H1 (cell line): ENCODE data around the gene GAK. TPM values are rescaled to one million over a fixed set of nuclear protein-coding genes. Genes with fewer than 3 reads are reported as not detected.

ENCODE experiments used
- CTCF ChIA-PET: fragments of 300-600 bp; sonication (Branson Sonifier 250); formaldehyde crosslinking; loops from one replicate; lab custom pipeline; 2021; ENCODE audit not compliant: partially characterized antibody; lab: Charles Lee
- POLR2A ChIA-PET: fragments of 300-600 bp; sonication (Branson Sonifier 250); formaldehyde crosslinking; loops from one replicate; lab custom pipeline; 2021; ENCODE audit warnings: inconsistent platforms; ENCODE audit not compliant: partially characterized antibody; lab: Charles Lee
- DNase-seq, 2 experiments: peaks; one replicate each; pipeline versions ENCODE4 v3.0.0 to v3.0.0-alpha.2; 2010 to 2022; ENCODE audit warnings: low spot score in 2 of 2, low read depth in 1 of 2, mixed read lengths in 1 of 2
- FAIRE-seq: peaks from 2 replicates; lab custom pipeline; 2011; peaks lifted over from hg19 to GRCh38; lab: Jason Lieb, UNC
- H2AFZ ChIP-seq: 2 replicates; pipeline ENCODE4 v1.8.1; 2012; ENCODE audit warnings: low read length, inconsistent platforms
- H2AK5ac ChIP-seq: 2 replicates; pipeline ENCODE4 v1.6.1; 2013; ENCODE audit warnings: low read depth, low read length
- H2BK120ac ChIP-seq: replicated peaks from 2 replicates; pipeline ENCODE3; 2013; ENCODE audit warnings: low read depth, low read length, inconsistent platforms
- H2BK12ac ChIP-seq: 2 replicates; pipeline ENCODE4 v1.6.1; 2013; ENCODE audit warnings: low read depth, low read length
- H2BK15ac ChIP-seq: 2 replicates; pipeline ENCODE4 v1.6.1; 2013; ENCODE audit warnings: low read length
- H2BK20ac ChIP-seq: 2 replicates; pipeline ENCODE4 v1.6.1; 2013; ENCODE audit warnings: low read length
- H2BK5ac ChIP-seq: 2 replicates; pipeline ENCODE4 v1.6.1; 2013; ENCODE audit warnings: low read depth, low read length
- H3K14ac ChIP-seq: 2 replicates; pipeline ENCODE4 v1.6.1; 2013; ENCODE audit warnings: inconsistent platforms; ENCODE audit not compliant: insufficient read length
- H3K18ac ChIP-seq: 2 replicates; pipeline ENCODE4 v1.6.1; 2013; ENCODE audit warnings: low read length; ENCODE audit errors: extremely low read depth
- H3K23ac ChIP-seq: 2 replicates; pipeline ENCODE4 v1.6.1; 2013; ENCODE audit warnings: inconsistent platforms; ENCODE audit not compliant: insufficient read length
- H3K23me2 ChIP-seq: 2 replicates; pipeline ENCODE4 v1.6.1; 2013; ENCODE audit warnings: low read depth, low read length
- H3K27ac ChIP-seq: 2 replicates; pipeline ENCODE4 v1.6.1; 2011; ENCODE audit warnings: low read depth, low read length, inconsistent platforms
- H3K27me3 ChIP-seq, 4 experiments: replicated peaks in 1 of 4; 1 replicate in 1 of 4; 2 replicates in 3 of 4; pipeline versions ENCODE4 v1.6.1 to v1.8.1; 2011 to 2013; ENCODE audit warnings: low read length in 3 of 4, mild to moderate bottlenecking in 3 of 4, inconsistent platforms in 2 of 4, mixed read lengths in 2 of 4, moderate library complexity in 1 of 4; ENCODE audit not compliant: control insufficient read depth in 3 of 4, insufficient read depth in 3 of 4; ENCODE audit errors: extremely low read depth in 1 of 4
- H3K36me3 ChIP-seq, 4 experiments: 2 replicates each; pipeline versions ENCODE4 v1.6.1 to v1.8.1; 2011 to 2013; ENCODE audit warnings: mild to moderate bottlenecking in 4 of 4, low read length in 3 of 4, moderate library complexity in 2 of 4, control low read depth in 1 of 4, inconsistent platforms in 1 of 4; ENCODE audit not compliant: insufficient read depth in 4 of 4, control insufficient read depth in 2 of 4
- H3K4ac ChIP-seq: replicated peaks from 2 replicates; pipeline ENCODE3; 2013; ENCODE audit warnings: low read length, low read depth, mixed read lengths, inconsistent platforms; ENCODE audit not compliant: insufficient read length
- H3K4me1 ChIP-seq, 4 experiments: replicated peaks in 1 of 4; 1 replicate in 1 of 4; 2 replicates in 3 of 4; pipeline versions ENCODE4 v1.6.1 to v1.8.1; 2011 to 2013; ENCODE audit warnings: low read length in 3 of 4, inconsistent platforms in 2 of 4, mixed read lengths in 1 of 4; ENCODE audit not compliant: insufficient read depth in 4 of 4, control insufficient read depth in 3 of 4
- H3K4me2 ChIP-seq, 2 experiments: 2 replicates each; pipeline versions ENCODE4 v1.6.1 to v1.8.1; 2011 to 2013; ENCODE audit warnings: low read depth in 2 of 2, low read length in 2 of 2, control low read depth in 1 of 2, inconsistent platforms in 1 of 2, mild to moderate bottlenecking in 1 of 2; ENCODE audit not compliant: insufficient read depth in 1 of 2
- H3K4me3 ChIP-seq, 4 experiments: fragments of 200-600, 300-600 bp in 1 of 4; sonication (generic), shearing (Covaris generic), sonication (Bioruptor Twin) in 1 of 4; 2 replicates each; pipeline versions ENCODE4 v1.5.1 to v1.8.1; 2011 to 2016; ENCODE audit warnings: low read length in 4 of 4, low read depth in 3 of 4, control low read depth in 2 of 4, inconsistent platforms in 2 of 4, mild to moderate bottlenecking in 2 of 4, mixed read lengths in 1 of 4, moderate library complexity in 1 of 4; ENCODE audit not compliant: insufficient read depth in 2 of 4; ENCODE audit errors: extremely low read depth in 1 of 4
- H3K56ac ChIP-seq: replicated peaks from 2 replicates; pipeline ENCODE3; 2013; ENCODE audit warnings: low read depth, mild to moderate bottlenecking, mixed read lengths, low read length, inconsistent platforms; ENCODE audit not compliant: insufficient read length
- H3K79me1 ChIP-seq: 2 replicates; pipeline ENCODE4 v1.6.1; 2013; ENCODE audit warnings: low read depth, low read length, control low read depth
- H3K79me2 ChIP-seq, 2 experiments: 2 replicates each; pipeline versions ENCODE4 v1.6.1 to v1.8.1; 2012 to 2013; ENCODE audit warnings: low read length in 2 of 2, mild to moderate bottlenecking in 2 of 2, inconsistent platforms in 1 of 2; ENCODE audit not compliant: insufficient read depth in 2 of 2, control insufficient read depth in 1 of 2
- H3K9ac ChIP-seq, 4 experiments: replicated peaks in 1 of 4; 1 replicate in 1 of 4; 2 replicates in 3 of 4; pipeline versions ENCODE4 v1.6.1 to v1.8.1; 2011 to 2013; ENCODE audit warnings: low read depth in 3 of 4, low read length in 3 of 4, control low read depth in 2 of 4, mild to moderate bottlenecking in 2 of 4, moderate library complexity in 2 of 4, inconsistent platforms in 1 of 4; ENCODE audit errors: extremely low read depth in 1 of 4
- H3K9me3 ChIP-seq, 2 experiments: 2 replicates each; pipeline versions ENCODE4 v1.6.1 to v1.8.1; 2012 to 2013; ENCODE audit warnings: mild to moderate bottlenecking in 2 of 2, moderate library complexity in 2 of 2, control low read depth in 1 of 2, inconsistent platforms in 1 of 2, low read depth in 1 of 2, low read length in 1 of 2, mixed read lengths in 1 of 2; ENCODE audit not compliant: insufficient read depth in 2 of 2
- H4K20me1 ChIP-seq, 2 experiments: replicated peaks in 1 of 2; 2 replicates each; pipeline versions ENCODE3 to v1.8.1; 2011 to 2013; ENCODE audit warnings: inconsistent platforms in 2 of 2, low read length in 2 of 2, mild to moderate bottlenecking in 1 of 2; ENCODE audit not compliant: insufficient read depth in 2 of 2, control insufficient read depth in 1 of 2
- H4K5ac ChIP-seq: 2 replicates; pipeline ENCODE4 v1.6.1; 2013; ENCODE audit warnings: low read length, low read depth, mixed read lengths, inconsistent platforms; ENCODE audit not compliant: insufficient read length
- H4K8ac ChIP-seq: 2 replicates; pipeline ENCODE4 v1.8.0; 2013; ENCODE audit warnings: mild to moderate bottlenecking, moderate library complexity, low read length, inconsistent platforms; ENCODE audit not compliant: insufficient read depth; ENCODE audit errors: extremely low read depth
- H4K91ac ChIP-seq: replicated peaks from 2 replicates; pipeline ENCODE3; 2013; ENCODE audit warnings: low read length, mixed read lengths, inconsistent platforms; ENCODE audit not compliant: insufficient read length
- CBX5 ChIP-seq: fragments of 300-800, 300-1000 bp; sonication (generic); IDR thresholded peaks from 2 replicates; pipeline ENCODE4 v1.7.1; 2016; ENCODE audit warnings: antibody characterized with exemption, low read length, low read depth
- CEBPB ChIP-seq: IDR thresholded peaks from 2 replicates; pipeline ENCODE4 v1.6.1; 2012; ENCODE audit warnings: low read depth, low read length
- KDM1A ChIP-seq: fragments of 200-600, 300-600 bp; sonication (generic); IDR thresholded peaks from 2 replicates; pipeline ENCODE4 v1.7.1; 2016; ENCODE audit warnings: mild to moderate bottlenecking, low read length, borderline replicate concordance
- NRF1 ChIP-seq: IDR thresholded peaks from 2 replicates; pipeline ENCODE4 v1.6.1; 2011; ENCODE audit warnings: mild to moderate bottlenecking, low read depth, low read length, improper control_type of control experiment
- POLR2A ChIP-seq, 2 experiments: IDR thresholded peaks; 1 replicate in 1 of 2; 2 replicates in 1 of 2; pipeline ENCODE4 v1.6.1; 2011; ENCODE audit warnings: low read depth in 2 of 2, low read length in 2 of 2, mild to moderate bottlenecking in 2 of 2; ENCODE audit errors: control extremely low read depth in 1 of 2
- POLR2AphosphoS5 ChIP-seq: IDR thresholded peaks from 2 replicates; pipeline ENCODE4 v1.6.1; 2011; ENCODE audit warnings: low read depth, low read length
- RXRA ChIP-seq: IDR thresholded peaks from 2 replicates; pipeline ENCODE4 v1.6.1; 2011; ENCODE audit warnings: low read depth, mild to moderate bottlenecking, low read length, moderate library complexity; ENCODE audit not compliant: insufficient read depth
- SAP30 ChIP-seq: fragments of 300-600 bp; sonication (generic); IDR thresholded peaks from 2 replicates; pipeline ENCODE4 v1.7.1; 2012; ENCODE audit warnings: low read length, moderate library complexity, mild to moderate bottlenecking, inconsistent platforms; ENCODE audit not compliant: insufficient read depth, insufficient replicate concordance
- SIX5 ChIP-seq: IDR thresholded peaks from 2 replicates; pipeline ENCODE4 v1.6.1; 2011; ENCODE audit warnings: mild to moderate bottlenecking, low read depth, low read length
- SP1 ChIP-seq: IDR thresholded peaks from 2 replicates; pipeline ENCODE4 v1.6.1; 2011; ENCODE audit warnings: low read depth, low read length
- TEAD4 ChIP-seq: IDR thresholded peaks from 2 replicates; pipeline ENCODE4 v1.6.1; 2012; ENCODE audit warnings: low read depth, low read length, inconsistent platforms, mixed read lengths
- USF2 ChIP-seq: IDR thresholded peaks from 2 replicates; pipeline ENCODE4 v1.6.1; 2011; ENCODE audit warnings: low read length, improper control_type of control experiment
- WGBS, 2 experiments: shearing (Covaris generic) in 1 of 2; methylation state at CpG; one replicate each; pipeline versions ENCODE4 v1.1.6 to v1.1.7; 2013 to 2015; ENCODE audit warnings: low lambda C conversion rate in 2 of 2, mixed read lengths in 2 of 2, inconsistent platforms in 1 of 2, low coverage in 1 of 2, missing lambda C conversion rate in 1 of 2; ENCODE audit not compliant: insufficient replicate concordance in 2 of 2, insufficient coverage in 1 of 2, insufficient read length in 1 of 2; ENCODE audit errors: extremely low coverage in 1 of 2, missing lambda C conversion rate in 1 of 2; 5-methylcytosine and 5-hydroxymethylcytosine counted together
- polyA plus RNA-seq, 7 experiments: library from polyadenylated mRNA; depleted of rRNA in 3 of 7; stranded (reverse) in 5 of 7; unstranded in 2 of 7; fragments of >200 nt in 5 of 7; fragments of 200-250 nt in 2 of 7; gene quantifications; 1 replicate in 5 of 7; 2 replicates in 1 of 7; 4 replicates in 1 of 7; pipeline versions ENCODE4 v1.2.1 to v1.2.3, GENCODE V29; 2011 to 2013; ENCODE audit warnings: missing spikeins in 2 of 7, mixed read lengths in 2 of 7
- total RNA-seq: library from RNA; stranded (reverse); fragmentation: NEBNext Ultra II Directional; extraction: Animal tissue kit (Norgen Biotek cat#: 25700); gene quantifications from 2 replicates; pipeline ENCODE4 v1.2.1, GENCODE V29; 2021

The GAK gene
- total and polyA plus RNA-seq, 2 of the 8 experiments (the other 6 are each of a cell fraction or from before 2014, with no cell fraction given), result 31.5 to 70.8 TPM

- Histone ChIP-seq H4K91ac (no peak overlapping the region), H3K56ac (no peak overlapping the region), H3K4me1 (peaks cover 3 to 10% (median 8%) of the 10 kb centered on the region in 4 experiments), H3K18ac (no peak overlapping the region), H2BK5ac (no peak overlapping the region), H3K4me2 (no peak overlapping the region), H3K9me3 (no peaks in the 10 kb centered on the region), H3K14ac (no peak overlapping the region), H3K23me2 (peaks cover 6% of the 10 kb centered on the region; the same call in 1 of the 2 replicates), H4K20me1 (peaks cover 0 to 2% of the 10 kb centered on the region in 2 experiments), H3K27me3 (peaks cover 0 to 11% (median 6%) of the 10 kb centered on the region in 4 experiments; a peak in 4 of 7 replicates), H2BK20ac (no peak overlapping the region), H3K4ac (no peak overlapping the region), H4K8ac (peak overlapping the region; percentile 14; the same call in 1 of the 2 replicates), H3K4me3 (no peak overlapping the region), H3K9ac (no peak overlapping the region), H3K36me3 (no peaks in the 10 kb centered on the region), H2AFZ (no peak overlapping the region), H3K79me2 (no peaks in the 10 kb centered on the region), H4K5ac (no peak overlapping the region), H3K27ac (no peak overlapping the region), H2AK5ac (no peak overlapping the region), H2BK120ac (no peak overlapping the region), H2BK12ac (no peak overlapping the region), H3K79me1 (no peaks in the 10 kb centered on the region), H3K23ac (no peak overlapping the region), H2BK15ac (no peak overlapping the region)
- FAIRE-seq, result no peak
- DNase-seq, result no peak
- ChIA-PET CTCF (interaction anchor here (0.8 to 1.2 kb wide), 3 partner anchors 10 to 39 kb away, joined by 3 to 4 read pairs (median 3); partner anchors contain the start of genes GAK, IDUA and TMEM175), POLR2A (interaction anchor here (1.2 to 1.6 kb wide), 3 partner anchors 11 to 16 kb away, joined by 3 to 4 read pairs (median 4); partner anchors contain the start of genes GAK and TMEM175)
- 91% methylated on average over 33 of the region's 33 CpGs; no CpG with 5 or more reads in 1 of the 2 experiments for WGBS, 2 experiments
- no peak for TF ChIP-seq SAP30
- no peak for TF ChIP-seq SP1
- no peak for TF ChIP-seq USF2
- no peak for TF ChIP-seq CEBPB
- TF ChIP-seq KDM1A, result no peak
- TF ChIP-seq TEAD4, result no peak
- no peak for TF ChIP-seq POLR2AphosphoS5
- no peak for TF ChIP-seq POLR2A (IDR thresholded peaks at IDR 0.05; ENCODE audit: control extremely low read depth in 1 of 2, low read depth in 2 of 2, low read length in 2 of 2)
- no peak for TF ChIP-seq NRF1
- no peak for TF ChIP-seq SIX5
- TF ChIP-seq CBX5, result no peak
- TF ChIP-seq RXRA, result no peak
Measured at GRCh38 chr4:948101-948935, 16.2 kb upstream of the GAK start.
